ENCODE data around the gene LRRIQ3. TPM values are rescaled to one million over a fixed set of nuclear protein-coding genes. Genes with fewer than 3 reads are reported as not detected.

Gene LRRIQ3
- total and polyA plus RNA-seq, 2 of the 4 experiments (the other 2 are of a cell fraction) = 1.2 to 1.8 TPM

- DNase-seq (peak; percentile 59), ATAC-seq (ENCODE audit: low read depth) (no peak)
- Histone ChIP-seq H3K56ac (ENCODE audit: extremely low read depth, insufficient read depth, low read length) (no peak overlapping the region), H2BK20ac (ENCODE audit: low read depth, low read length) (no peak overlapping the region), H3K4ac (ENCODE audit: low read depth, low read length) (no peak overlapping the region), H3K4me2 (ENCODE audit: low read depth, low read length) (no peak overlapping the region), H3K9me3 (ENCODE audit: control insufficient read depth, insufficient read depth, low read length) (no peaks in the 10 kb centered on the region), H3K79me1 (ENCODE audit: low read depth in 1 of 2, low read length in 2 of 2) (no peaks in the 10 kb centered on the region), H3K9me1 (ENCODE audit: insufficient read depth, low read length) (no peaks in the 10 kb centered on the region), H2BK15ac (ENCODE audit: low read depth, low read length) (no peak overlapping the region), H3K27ac (ENCODE audit: insufficient read depth, low read length) (no peak overlapping the region), H3K4me1 (ENCODE audit: control insufficient read depth, insufficient read depth, low read length) (peaks cover 12% of the 10 kb centered on the region), H2AFZ (replicated peaks; ENCODE audit: low read length, poor library complexity) (no peak overlapping the region), H4K91ac (ENCODE audit: insufficient read depth, low read depth, low read length) (no peak overlapping the region), H2BK120ac (ENCODE audit: low read depth, low read length) (0 out of 2 replicates have a peak overlapping the region, but pooled peaks have one; percentile 15), H3K23ac (ENCODE audit: low read depth, low read length) (no peak overlapping the region), H3K36me3 (ENCODE audit: control insufficient read depth, insufficient read depth, low read length) (no peaks in the 10 kb centered on the region), H2AK5ac (ENCODE audit: low read depth, low read length) (no peak overlapping the region), H4K5ac (ENCODE audit: low read depth, low read length) (no peak overlapping the region), H4K8ac (ENCODE audit: low read depth in 2 of 2, low read length in 2 of 2) (no peak overlapping the region), H3K14ac (replicated peaks; ENCODE audit: low read depth, low read length) (no peak overlapping the region), H3K18ac (ENCODE audit: low read depth, low read length) (no peak overlapping the region), H3K4me3 (ENCODE audit: insufficient read depth, low read depth, low read length) (no peak overlapping the region), H3K9ac (ENCODE audit: low read depth, low read length) (no peak overlapping the region), H3K27me3 (ENCODE audit: control insufficient read depth, insufficient read depth, low read length) (no peaks in the 10 kb centered on the region), H2BK5ac (ENCODE audit: low read depth, low read length, poor library complexity, severe bottlenecking) (peak overlapping the region; percentile 93), H4K20me1 (ENCODE audit: insufficient read depth, low read length) (no peaks in the 10 kb centered on the region), H2AK9ac (replicated peaks; ENCODE audit: low read depth, low read length, poor library complexity) (no peak overlapping the region)
- TF ChIP-seq FOS (IDR thresholded peaks at IDR 0.05; ENCODE audit: low read depth, low read length) (peak; percentile 49; the same call in 1 of the 2 replicates), USF2 (IDR thresholded peaks at IDR 0.05; ENCODE audit: low read depth, low read length) (no peak)
- POLR2A ChIA-PET (ENCODE audit: unreplicated experiment) = no interaction called here
- CTCF ChIA-PET = no interaction called here
- intact Hi-C loops (cut with micrococcal nuclease) = no loop called here
- dilution Hi-C loops (cut with HindIII; ENCODE audit: low sequenced_read_pairs, unreplicated experiment) = no loop called here
- WGBS, 2 experiments (ENCODE audit: extremely low coverage in 2 of 2, insufficient read length in 1 of 2) = no CpG with 5 or more reads among the region's 5 CpGs
- BruUV-seq (replicated peaks) = no TSS peak
- in situ Hi-C loops (cut with MboI; ENCODE audit: low sequenced_read_pairs) = no loop called here
These were observed 35.6 kb downstream of the LRRIQ3 start for GRCh38 chr1:74162333-74162732.
